HepG2 (cell line): ENCODE results near the gene GLUL. TPM values are rescaled to one million over a fixed set of nuclear protein-coding genes. Genes with fewer than 3 reads are reported as not detected.

Experiments
- ATAC-seq: fragments of 200-7000 bp; cut with Tn5 transposase; 3 replicates; pipeline ENCODE4 v1.9.1; 2020; ENCODE audit warnings: mild to moderate bottlenecking, moderate library complexity
- BruUV-seq: library from RNA; stranded (reverse); fragments of 400-500 nt; replicated peaks from 2 replicates; lab custom pipeline; 2021; lab: Mats Ljungman, UMichigan
- CTCF ChIA-PET: fragments of 300-600 bp; formaldehyde crosslinking; extraction: SDS; loops from one replicate; lab custom pipeline; 2021; ENCODE audit warnings: low total read pairs, inconsistent platforms, low intra/inter-chr PET ratio; lab: Yijun Ruan, JAX
- POLR2A ChIA-PET: fragments of 350-600 bp; sonication (Branson Sonifier 250); formaldehyde crosslinking; loops from one replicate; lab custom pipeline; 2020; ENCODE audit warnings: antibody characterized with exemption, inconsistent platforms; lab: Yijun Ruan, JAX
- DNase-seq: peaks from one replicate; pipeline ENCODE4 v3.0.0-alpha.2; 2015; ENCODE audit warnings: low spot score
- FAIRE-seq: peaks from 3 replicates; lab custom pipeline; 2011; peaks lifted over from hg19 to GRCh38; lab: Jason Lieb, UNC
- H2AFZ ChIP-seq: one replicate; pipeline ENCODE4 v1.6.1; 2011; ENCODE audit warnings: low read length, inconsistent platforms
- H3K27ac ChIP-seq: fragments of 300-600 bp; 3 replicates; pipeline ENCODE4 v1.8.0; 2011; ENCODE audit warnings: mixed run types, mild to moderate bottlenecking, mixed read lengths, low read length, inconsistent platforms; ENCODE audit not compliant: insufficient read depth; ENCODE audit errors: extremely low read length
- H3K27me3 ChIP-seq, 2 experiments: fragments of 200-600 bp in 1 of 2; 2 replicates in 1 of 2; 3 replicates in 1 of 2; pipeline versions ENCODE4 v1.6.0 to v1.8.0; 2011; ENCODE audit warnings: low read length in 2 of 2, mild to moderate bottlenecking in 2 of 2, moderate library complexity in 2 of 2, inconsistent platforms in 1 of 2; ENCODE audit not compliant: insufficient read depth in 2 of 2, control insufficient read depth in 1 of 2
- H3K36me3 ChIP-seq, 2 experiments: fragments of 200-600 bp in 1 of 2; replicated peaks in 1 of 2; 2 replicates in 1 of 2; 3 replicates in 1 of 2; pipeline versions ENCODE4 v1.5.1 to v1.8.0; 2011; ENCODE audit warnings: low read length in 2 of 2, inconsistent platforms in 1 of 2; ENCODE audit not compliant: insufficient read depth in 2 of 2, control insufficient read depth in 1 of 2
- H3K4me1 ChIP-seq: 2 replicates; pipeline ENCODE4 v1.5.1; 2012; ENCODE audit warnings: low read length, inconsistent platforms; ENCODE audit not compliant: insufficient read depth
- H3K4me2 ChIP-seq: 2 replicates; pipeline ENCODE4 v1.6.0; 2011; ENCODE audit warnings: low read depth, low read length, inconsistent platforms
- H3K4me3 ChIP-seq, 3 experiments: fragments of 200-600 bp in 1 of 3; sonication (generic), shearing (Covaris generic) in 1 of 3; replicated peaks in 1 of 3; 2 replicates each; pipeline ENCODE4 v1.5.1; 2011 to 2016; ENCODE audit warnings: low read length in 3 of 3, inconsistent platforms in 2 of 3, low read depth in 2 of 3, mild to moderate bottlenecking in 2 of 3, control low read depth in 1 of 3, mixed read lengths in 1 of 3; ENCODE audit not compliant: insufficient read depth in 1 of 3
- H3K79me2 ChIP-seq: one replicate; pipeline ENCODE4 v1.6.1; 2011; ENCODE audit warnings: low read length, inconsistent platforms; ENCODE audit not compliant: insufficient read depth
- H3K9ac ChIP-seq: 2 replicates; pipeline ENCODE4 v1.6.0; 2011; ENCODE audit warnings: mild to moderate bottlenecking, low read depth, low read length, inconsistent platforms; ENCODE audit not compliant: insufficient read depth
- H3K9me3 ChIP-seq: 2 replicates; pipeline ENCODE4 v1.5.1; 2012; ENCODE audit warnings: mild to moderate bottlenecking, low read length
- H4K20me1 ChIP-seq: 2 replicates; pipeline ENCODE4 v1.6.0; 2011; ENCODE audit warnings: inconsistent platforms, mild to moderate bottlenecking, low read length, moderate library complexity; ENCODE audit not compliant: insufficient read depth
- AGO2 ChIP-seq: fragments of 200-400 bp; formaldehyde crosslinking; optimal IDR thresholded peaks from 2 replicates; pipeline ENCODE3; 2017; ENCODE audit warnings: mild to moderate bottlenecking, low read depth, low read length, moderate library complexity
- BORCS8-MEF2B ChIP-seq: sonication (generic); formaldehyde crosslinking; IDR thresholded peaks from 2 replicates; pipeline ENCODE4 v1.8.0; 2022; ENCODE audit warnings: mild to moderate bottlenecking, missing genetic modification reagents
- CEBPB ChIP-seq: IDR thresholded peaks from 2 replicates; pipeline ENCODE4 v1.6.1; 2011; ENCODE audit warnings: low read depth, low read length, improper control_type of control experiment, borderline replicate concordance
- CENPT ChIP-seq: sonication (generic); formaldehyde crosslinking; IDR thresholded peaks from 2 replicates; pipeline ENCODE4 v1.8.0; 2022; ENCODE audit warnings: low read depth, mild to moderate bottlenecking, moderate library complexity, missing genetic modification reagents
- HNF4G ChIP-seq, 2 experiments: sonication (generic) in 1 of 2; formaldehyde crosslinking in 1 of 2; IDR thresholded peaks; 2 replicates each; pipeline versions ENCODE4 v1.4.0 to v1.6.1; 2011 to 2020; ENCODE audit warnings: borderline replicate concordance in 2 of 2, low read depth in 2 of 2, mild to moderate bottlenecking in 2 of 2, low read length in 1 of 2, missing genetic modification reagents in 1 of 2, moderate library complexity in 1 of 2
- HNRNPLL ChIP-seq: fragments of 200-400 bp; formaldehyde crosslinking; IDR thresholded peaks from 2 replicates; pipeline ENCODE4 v1.6.1; 2017; ENCODE audit warnings: mild to moderate bottlenecking, low read depth, low read length; ENCODE audit not compliant: poor library complexity, severe bottlenecking
- NFKB2 ChIP-seq: sonication (generic); formaldehyde crosslinking; IDR thresholded peaks from 2 replicates; pipeline ENCODE4 v1.4.0; 2020; ENCODE audit warnings: missing genetic modification reagents, borderline replicate concordance
- YY1 ChIP-seq: IDR thresholded peaks from 2 replicates; pipeline ENCODE4 v1.6.1; 2011; ENCODE audit warnings: low read length, low read depth, moderate library complexity, mild to moderate bottlenecking; ENCODE audit not compliant: insufficient read depth, insufficient replicate concordance
- ZBTB1 ChIP-seq: sonication (generic); formaldehyde crosslinking; IDR thresholded peaks from 2 replicates; pipeline ENCODE4 v1.4.0; 2020; ENCODE audit warnings: missing genetic modification reagents, borderline replicate concordance
- ZNF446 ChIP-seq: sonication (generic); formaldehyde crosslinking; IDR thresholded peaks from 2 replicates; pipeline ENCODE4 v1.5.0; 2020; ENCODE audit warnings: mild to moderate bottlenecking, missing genetic modification reagents
- ZNF629 ChIP-seq: sonication (generic); formaldehyde crosslinking; conservative IDR thresholded peaks from 2 replicates; pipeline ENCODE4 v1.5.0; 2020; ENCODE audit warnings: missing genetic modification reagents
- WGBS: methylation state at CpG from one replicate; pipeline ENCODE4 v1.1.6; 2017; ENCODE audit warnings: low lambda C conversion rate; 5-methylcytosine and 5-hydroxymethylcytosine counted together
- in situ Hi-C: cut with HindIII; loops from 2 replicates; pipeline ENCODE4 v1.10.0; 2017; ENCODE audit warnings: low pct_unique_long_range_greater_than_20kb; ENCODE audit not compliant: extremely low pct_ligation_motif_present
- intact Hi-C: fragments of 100-400 bp; cut with micrococcal nuclease; formaldehyde crosslinking; loops from one replicate; pipeline ENCODE4 v1.10.0; 2022; ENCODE audit not compliant: unreplicated experiment
- polyA plus RNA-seq, 8 experiments: library from polyadenylated mRNA; depleted of rRNA in 3 of 8; stranded (reverse) in 7 of 8; unstranded in 1 of 8; fragments of >200 nt; fragmentation: Illumina TruSeq in 4 of 8; extraction: Trizol in 4 of 8; gene quantifications; 2 replicates each; pipeline versions ENCODE4 v1.2.1 to v1.2.3, GENCODE V29; 2011 to 2016; ENCODE audit warnings: low read depth in 4 of 8, missing spikeins in 1 of 8, mixed read lengths in 1 of 8; ENCODE audit not compliant: insufficient read depth in 1 of 8
- total RNA-seq, 5 experiments: library from RNA; depleted of rRNA; stranded (reverse); fragments of >200 nt; fragmentation: Illumina TruSeq; extraction: Trizol; gene quantifications; 2 replicates each; pipeline ENCODE4 v1.2.3, GENCODE V29; 2016; ENCODE audit warnings: low read depth in 1 of 5
- TF ChIP-seq, protein P1 (sequence below): IDR thresholded peaks from 2 replicates; pipeline ENCODE4 v1.6.1; 2018; ENCODE audit warnings: missing genetic modification reagents, mild to moderate bottlenecking, missing compliant biosample characterization

The GLUL gene
- total and polyA plus RNA-seq, 2 of the 13 experiments (the other 11 are each of a cell fraction or from before 2014, with no cell fraction given): 423 to 827 TPM

DNA sequence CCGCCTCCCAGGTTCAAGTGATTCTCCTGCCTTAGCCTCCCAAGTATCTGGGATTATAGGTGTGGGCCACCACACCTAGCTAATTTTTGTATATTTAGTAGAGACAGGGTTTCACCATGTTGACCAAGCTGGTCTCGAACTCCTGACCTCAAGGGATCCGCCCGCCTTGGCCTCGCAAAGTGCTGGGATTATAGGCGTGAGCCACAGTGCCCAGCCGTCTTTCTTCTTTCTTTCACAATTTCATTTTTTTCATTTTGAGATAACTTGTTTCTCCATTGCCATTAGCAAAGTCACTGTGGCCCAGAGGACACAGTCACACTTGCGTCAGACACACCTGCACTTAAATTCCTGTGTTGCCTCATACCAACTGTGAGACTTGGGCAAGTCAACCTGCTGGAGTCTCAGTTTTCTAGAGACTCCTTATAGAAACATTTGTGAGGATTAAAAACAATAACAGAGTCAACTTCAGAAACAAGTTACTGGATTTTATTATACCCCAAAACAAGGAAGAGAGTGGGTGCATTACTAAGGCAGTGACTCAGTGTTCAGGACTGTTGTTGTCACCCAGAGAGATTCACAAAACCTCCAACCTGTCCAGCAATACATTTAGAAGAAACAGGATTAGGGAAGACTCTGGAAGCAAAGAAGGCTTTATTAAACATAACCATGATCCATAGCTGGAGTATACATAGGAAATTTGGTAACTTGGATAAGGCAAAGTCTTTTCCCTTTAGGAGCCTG, 6.2 kb upstream of the GLUL start:
- BruUV-seq: no TSS peak
- in situ Hi-C loops: loop anchor here (5.0 kb wide), 2 partner anchors 256 to 316 kb away; no protein-coding TSS in a partner anchor
- ChIA-PET CTCF (interaction anchor here (1.8 to 3.6 kb wide), 3 partner anchors 254 to 313 kb away, joined by 4 to 70 read pairs (median 51); no protein-coding TSS in a partner anchor), POLR2A (interaction anchor here (1.3 to 3.1 kb wide), 3 partner anchors 10 to 254 kb away, joined by 3 to 25 read pairs (median 8); no protein-coding TSS in a partner anchor)
- TF ChIP-seq HNRNPLL: no peak
- no peak for TF ChIP-seq CENPT (CRISPR knock-in tag)
- 0 out of 2 replicates have a peak, but pooled peaks have one; percentile 8 for TF ChIP-seq CEBPB
- peaks cover under 1% of the 10 kb centered on the region for H3K79me2 ChIP-seq
- H3K4me1 ChIP-seq: peaks cover 38% of the 10 kb centered on the region
- H2AFZ ChIP-seq: no peak overlapping the region
- no peaks in the 10 kb centered on the region for H3K36me3 ChIP-seq
- H3K4me3 ChIP-seq: no peak overlapping the region
- FAIRE-seq: no peak
- 37% methylated on average over 8 of the region's 8 CpGs for WGBS
- H3K27me3 ChIP-seq: no peaks in the 10 kb centered on the region
- intact Hi-C loops: loop anchor here (2.0 kb wide), 2 partner anchors 149 to 197 kb away; no protein-coding TSS in a partner anchor
- ATAC-seq: no peak
- no peak for DNase-seq
- no peaks in the 10 kb centered on the region for H4K20me1 ChIP-seq
- no peaks in the 10 kb centered on the region for H3K9me3 ChIP-seq
- H3K4me2 ChIP-seq: no peak overlapping the region
- H3K9ac ChIP-seq: no peak overlapping the region
- H3K27ac ChIP-seq: no peak overlapping the region

DNA sequence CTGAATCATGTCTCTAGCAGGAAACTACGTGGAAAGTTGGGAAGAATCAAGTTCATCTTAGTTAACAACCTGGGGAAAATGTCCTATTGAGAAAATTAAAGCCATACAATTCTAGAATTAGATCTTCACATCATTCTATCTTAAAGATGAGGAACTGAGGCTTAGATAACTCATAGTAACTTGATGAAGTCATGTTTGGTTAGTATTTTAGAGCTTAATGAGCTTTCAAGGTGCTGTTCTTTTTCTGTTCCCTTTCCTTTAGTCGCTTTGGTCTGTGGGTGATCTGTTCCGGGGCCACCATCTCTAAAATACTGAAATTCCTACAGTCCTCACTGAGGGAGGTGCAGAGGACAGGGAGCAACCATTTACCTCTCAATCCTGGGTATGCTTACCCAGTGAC, 4.3 kb upstream of the GLUL start:
- POLR2A ChIA-PET: interaction anchor here (1.5 to 3.1 kb wide), 4 partner anchors 94 to 252 kb away, joined by 5 to 25 read pairs (median 10); no protein-coding TSS in a partner anchor
- TF ChIP-seq AGO2: no peak
- TF ChIP-seq HNF4G (IDR thresholded peaks at IDR 0.05; ENCODE audit: borderline replicate concordance, low read depth, low read length): no peak
- no peak for TF ChIP-seq HNF4G (CRISPR knock-in tag; IDR thresholded peaks at IDR 0.05; ENCODE audit: borderline replicate concordance, low read depth)
- TF ChIP-seq ZNF446 (CRISPR knock-in tag): no peak
- TF ChIP-seq, protein P1, sequence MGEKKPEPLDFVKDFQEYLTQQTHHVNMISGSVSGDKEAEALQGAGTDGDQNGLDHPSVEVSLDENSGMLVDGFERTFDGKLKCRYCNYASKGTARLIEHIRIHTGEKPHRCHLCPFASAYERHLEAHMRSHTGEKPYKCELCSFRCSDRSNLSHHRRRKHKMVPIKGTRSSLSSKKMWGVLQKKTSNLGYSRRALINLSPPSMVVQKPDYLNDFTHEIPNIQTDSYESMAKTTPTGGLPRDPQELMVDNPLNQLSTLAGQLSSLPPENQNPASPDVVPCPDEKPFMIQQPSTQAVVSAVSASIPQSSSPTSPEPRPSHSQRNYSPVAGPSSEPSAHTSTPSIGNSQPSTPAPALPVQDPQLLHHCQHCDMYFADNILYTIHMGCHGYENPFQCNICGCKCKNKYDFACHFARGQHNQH (CRISPR knock-in tag): no peak
- TF ChIP-seq NFKB2: no peak
- no peak for TF ChIP-seq ZNF629 (CRISPR knock-in tag)
- TF ChIP-seq ZBTB1 (CRISPR knock-in tag): no peak
- no peak for TF ChIP-seq YY1
- TF ChIP-seq BORCS8-MEF2B (CRISPR knock-in tag): no peak

More for the DNA sequence above, 4.3 kb upstream of the GLUL start:
- H3K9me3 ChIP-seq: no peaks in the 10 kb centered on the region
- CTCF ChIA-PET: interaction anchor here (1.4 to 3.6 kb wide), 3 partner anchors 74 to 311 kb away, joined by 9 to 70 read pairs (median 51); no protein-coding TSS in a partner anchor
- no peaks in the 10 kb centered on the region; a peak in 1 of 5 replicates for H3K27me3 ChIP-seq
- H2AFZ ChIP-seq: no peak overlapping the region
- WGBS: 90% methylated on average over 3 of the region's 3 CpGs
- H4K20me1 ChIP-seq: no peaks in the 10 kb centered on the region; the same call in 1 of the 2 replicates
- H3K79me2 ChIP-seq: peaks cover 17% of the 10 kb centered on the region
- FAIRE-seq (no peak), ATAC-seq (no peak), DNase-seq (no peak)
- in situ Hi-C loops: loop anchor here (5.0 kb wide), 2 partner anchors 254 to 314 kb away; no protein-coding TSS in a partner anchor
- H3K4me1 ChIP-seq: peaks cover 44% of the 10 kb centered on the region
- no peak overlapping the region for H3K4me3 ChIP-seq
- no peak overlapping the region for H3K4me2 ChIP-seq
- intact Hi-C loops: loop anchor here (1.0 to 2.0 kb wide), 5 partner anchors 95 to 311 kb away; no protein-coding TSS in a partner anchor
- BruUV-seq: no TSS peak
- no peak overlapping the region for H3K27ac ChIP-seq
- H3K36me3 ChIP-seq: no peaks in the 10 kb centered on the region
- no peak overlapping the region for H3K9ac ChIP-seq
